SHP77 (cell line): ENCODE results near the gene KIRREL2.
"Not testable (repeated sequence)": the region's sequence is repeated elsewhere in the genome, so short reads cannot be mapped to it uniquely, and the experiment has no call there.

ENCODE experiments used
- DNase-seq, 2 experiments: peaks; one replicate each; lab custom pipeline; 2025; lab: John Stamatoyannopoulos, UW

KIRREL2 gene

DNA sequence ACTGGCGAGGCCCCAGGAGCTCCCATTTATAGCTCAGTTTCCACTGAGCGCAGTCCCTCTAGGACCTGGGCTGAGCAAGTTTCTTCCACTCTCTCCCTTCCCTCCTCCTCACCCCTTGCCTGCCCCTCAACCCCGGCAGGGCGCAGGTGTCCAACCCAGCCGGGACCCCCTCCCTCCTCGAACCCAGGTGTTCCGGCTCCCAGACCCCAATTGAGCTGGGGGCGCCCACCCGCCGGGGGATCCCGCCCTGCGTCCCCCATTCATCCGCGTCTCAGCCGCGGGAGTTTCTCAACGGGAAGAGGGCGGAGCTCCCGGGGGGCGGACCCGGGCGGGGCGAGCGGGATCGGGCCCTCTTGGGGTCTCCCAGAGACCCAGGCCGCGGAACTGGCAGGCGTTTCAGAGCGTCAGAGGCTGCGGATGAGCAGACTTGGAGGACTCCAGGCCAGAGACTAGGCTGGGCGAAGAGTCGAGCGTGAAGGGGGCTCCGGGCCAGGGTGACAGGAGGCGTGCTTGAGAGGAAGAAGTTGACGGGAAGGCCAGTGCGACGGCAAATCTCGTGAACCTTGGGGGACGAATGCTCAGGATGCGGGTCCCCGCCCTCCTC is at the start of gene KIRREL2:
Gene KIRREL2, plus strand, starts transcription at position 366 of the 604 bp plus-strand sequence. Its CDS starts 209 bp downstream, at position 575.
- no peak for DNase-seq

DNA sequence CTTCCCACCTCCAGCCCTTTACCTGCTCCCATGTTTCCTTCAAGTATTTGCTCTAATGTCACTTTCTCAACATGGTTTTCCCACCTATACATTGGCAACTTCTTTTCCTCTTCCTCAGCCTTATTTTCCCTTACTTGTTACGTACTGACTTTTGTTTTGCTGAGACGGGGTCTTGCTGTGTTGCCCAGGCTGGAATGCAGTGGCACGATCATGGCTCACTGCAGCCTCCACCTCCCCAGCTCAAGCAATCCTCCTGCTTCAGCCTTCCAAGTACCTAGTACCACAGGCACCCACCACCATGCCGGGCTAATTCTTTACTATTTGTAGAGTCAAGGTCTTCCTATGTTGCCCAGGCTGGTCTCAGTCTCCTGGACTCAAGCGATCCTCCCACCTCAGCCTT is 49.1 kb upstream of the KIRREL2 start:
- no peak for DNase-seq

DNA sequence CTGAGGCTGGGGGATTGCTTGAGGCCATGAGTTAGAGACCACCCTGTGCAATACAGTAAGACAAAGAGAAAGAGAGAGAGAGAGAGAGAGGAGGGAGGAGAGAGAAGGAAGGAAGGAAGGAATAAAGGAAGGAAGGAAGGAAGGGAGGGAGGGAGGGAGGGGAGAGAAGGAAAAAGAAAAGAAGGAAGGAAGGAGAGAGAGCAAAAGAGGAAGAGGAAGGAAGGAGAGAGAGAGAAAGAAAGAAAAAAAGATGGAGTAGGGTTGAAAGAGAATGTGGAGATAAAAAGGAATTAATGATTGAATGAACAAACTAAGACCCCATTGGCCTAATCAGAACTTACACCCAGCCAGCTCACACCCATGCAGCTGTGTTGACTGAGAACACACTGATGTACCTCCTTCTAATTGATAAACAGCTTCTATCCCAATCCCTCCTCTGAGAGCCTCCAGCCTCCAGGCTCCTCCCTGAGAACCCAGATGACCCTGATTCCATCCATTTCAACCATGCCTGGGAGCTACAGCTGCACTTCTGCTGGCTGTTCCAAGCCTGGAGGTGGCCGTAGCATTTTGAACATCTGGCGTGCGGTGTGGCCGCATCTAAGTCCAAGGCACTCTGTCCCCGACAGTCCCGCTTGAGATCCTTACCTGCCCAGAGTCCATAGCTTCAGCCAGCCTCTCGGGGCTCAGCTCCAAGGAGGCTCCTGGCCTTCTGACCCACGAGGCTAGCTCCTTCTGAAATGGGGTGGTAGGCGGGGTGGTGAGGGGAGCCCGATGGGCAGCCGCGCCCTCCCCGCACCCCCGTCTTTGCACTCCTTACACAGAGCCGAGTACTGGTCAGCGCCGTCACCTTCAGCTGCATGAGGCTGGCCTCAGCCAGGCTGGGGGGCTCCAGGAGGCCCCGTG is 45.1 kb upstream of the KIRREL2 start:
- DNase-seq, result no peak

DNA sequence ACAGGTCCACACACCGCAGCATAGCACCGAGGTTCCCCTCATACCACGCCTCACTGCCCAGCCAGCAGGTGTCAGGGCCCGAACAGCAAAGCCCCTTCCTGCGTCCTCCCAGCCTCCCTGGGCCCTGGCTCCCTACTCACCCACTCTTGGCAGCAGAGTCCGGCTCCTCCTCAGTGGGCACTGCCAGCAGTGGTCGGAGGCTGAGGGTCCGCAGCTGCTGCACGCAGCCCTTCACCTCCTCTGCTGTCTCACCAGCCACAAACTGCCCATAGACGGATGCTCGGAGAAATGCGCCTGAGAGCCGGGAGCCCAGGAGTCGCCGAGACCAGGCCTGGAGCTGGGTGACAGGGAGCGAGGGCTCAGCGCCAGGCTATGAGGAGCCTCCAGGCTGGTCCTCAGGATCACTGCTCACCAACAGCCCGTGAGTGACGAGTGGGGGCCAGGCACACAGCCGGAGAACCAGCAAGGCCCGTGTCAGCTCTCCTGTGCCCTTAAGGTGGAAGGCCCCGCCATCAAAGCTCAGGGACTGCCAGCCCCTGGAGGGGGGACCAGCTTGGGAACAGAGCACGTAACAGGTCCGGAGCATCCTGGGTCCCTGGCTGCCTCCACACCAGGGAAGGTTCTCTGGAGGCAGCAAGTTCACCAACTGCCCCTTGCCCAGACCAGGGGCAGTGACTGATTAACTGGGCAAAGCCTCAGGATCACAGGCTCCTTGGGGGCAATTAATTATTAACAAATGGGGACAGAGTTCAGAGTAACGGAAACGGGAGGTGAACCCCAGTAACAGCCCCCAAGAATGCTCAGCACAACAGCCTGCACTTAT is 44.3 kb upstream of the KIRREL2 start, which contains the start of gene PRODH2:
Gene PRODH2, minus strand, starts transcription at position 626 of the 823 bp plus-strand sequence. Its CDS starts 40 bp downstream, at position 586.
- DNase-seq, result no peak

DNA sequence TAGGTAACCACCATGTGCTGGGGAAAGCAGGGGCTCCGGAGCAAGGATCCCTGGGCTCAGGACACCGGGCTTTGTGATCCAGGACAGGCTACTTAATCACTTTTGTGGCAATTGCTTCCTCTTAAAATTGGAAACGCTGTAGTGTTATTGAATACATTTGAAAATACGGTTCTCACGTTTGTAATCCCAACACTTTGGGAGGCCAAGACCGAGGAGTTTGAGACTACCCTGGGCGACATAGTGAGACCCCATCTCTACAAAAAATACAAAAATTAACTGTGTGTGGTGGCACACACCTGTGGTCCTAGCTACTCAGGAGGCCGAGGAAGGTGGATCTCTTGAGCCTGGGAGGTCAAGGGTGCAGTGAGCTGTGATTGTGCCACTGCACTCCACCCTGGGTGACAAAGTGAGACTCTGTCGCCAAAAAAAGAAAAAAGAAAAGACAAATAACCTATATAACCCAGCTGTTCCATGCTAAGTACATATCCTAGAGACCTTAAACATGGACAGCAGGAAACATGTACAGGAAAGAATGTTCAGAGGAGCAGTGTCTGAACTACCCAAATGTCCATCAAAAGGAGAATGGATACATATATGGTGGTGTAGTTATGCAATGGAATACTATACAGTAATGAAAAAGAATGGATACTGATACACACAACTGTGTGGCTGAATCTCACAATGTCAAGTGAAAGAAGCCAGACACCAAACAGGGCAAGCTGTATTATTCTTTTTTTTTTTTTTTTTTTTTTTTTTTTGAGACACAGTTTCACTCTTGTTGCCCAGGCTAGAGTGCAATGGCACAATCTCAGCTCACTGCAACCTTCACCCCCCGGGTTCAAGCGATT is 43.4 kb upstream of the KIRREL2 start:
- no peak for DNase-seq

DNA sequence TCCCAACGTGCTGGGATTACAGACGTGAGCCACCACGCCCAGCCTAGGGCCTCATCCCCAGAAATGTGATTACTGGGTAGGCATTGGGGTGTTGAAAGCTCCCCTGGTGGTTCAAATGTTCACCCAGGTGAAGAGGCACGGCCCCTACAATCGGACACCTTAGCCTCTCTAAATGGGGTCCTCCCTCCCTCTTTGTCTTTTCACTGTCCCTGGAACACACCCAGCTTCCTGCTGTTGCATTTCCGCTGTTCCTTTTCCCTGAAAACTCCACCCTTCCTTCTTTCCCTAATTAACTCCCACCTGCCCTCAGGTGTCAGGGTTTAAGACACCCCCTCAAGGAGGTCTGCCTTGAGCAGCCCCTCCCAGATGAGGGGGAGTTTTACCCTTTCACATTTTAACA is 40.4 kb upstream of the KIRREL2 start:
- no peak for DNase-seq

DNA sequence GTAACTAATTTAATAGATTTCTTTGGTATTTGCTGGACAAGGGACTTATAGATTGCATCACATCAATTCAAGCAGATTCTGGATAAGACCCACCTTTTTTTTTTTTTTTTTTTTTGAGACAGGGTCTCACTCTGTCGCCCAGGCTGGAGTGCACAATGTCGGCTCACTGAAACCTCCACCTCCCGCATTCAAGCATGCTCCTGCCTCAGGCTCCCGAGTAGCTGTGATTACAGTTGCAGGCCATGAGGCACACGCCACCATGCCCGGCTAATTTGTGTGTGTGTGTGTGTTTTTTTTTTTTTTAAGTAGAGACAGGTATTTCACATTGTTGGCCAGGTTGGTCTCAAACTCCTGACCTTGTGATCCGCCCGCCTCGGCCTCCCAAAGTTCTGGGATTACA is 39.9 kb upstream of the KIRREL2 start:
- no peak for DNase-seq

DNA sequence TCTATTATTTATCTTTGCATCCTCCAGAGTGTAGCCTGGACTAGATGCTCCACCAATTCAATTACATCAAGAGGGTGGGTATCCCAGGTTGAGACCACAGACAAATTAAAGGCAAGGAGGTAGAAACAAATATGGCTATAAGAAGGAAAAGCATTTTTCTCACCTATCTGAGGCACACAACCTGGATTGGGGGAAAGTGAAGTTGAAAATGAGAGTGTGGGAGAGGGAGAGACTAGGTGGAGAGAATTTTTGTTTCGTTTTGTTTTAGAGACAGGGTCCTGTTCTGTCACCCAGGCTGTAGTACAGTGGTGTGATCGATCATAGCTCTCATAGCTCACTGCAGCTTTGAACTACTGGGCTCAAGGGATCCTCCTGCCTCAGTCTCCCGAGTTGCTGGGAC is 38.3 kb upstream of the KIRREL2 start:
- no peak for DNase-seq

DNA sequence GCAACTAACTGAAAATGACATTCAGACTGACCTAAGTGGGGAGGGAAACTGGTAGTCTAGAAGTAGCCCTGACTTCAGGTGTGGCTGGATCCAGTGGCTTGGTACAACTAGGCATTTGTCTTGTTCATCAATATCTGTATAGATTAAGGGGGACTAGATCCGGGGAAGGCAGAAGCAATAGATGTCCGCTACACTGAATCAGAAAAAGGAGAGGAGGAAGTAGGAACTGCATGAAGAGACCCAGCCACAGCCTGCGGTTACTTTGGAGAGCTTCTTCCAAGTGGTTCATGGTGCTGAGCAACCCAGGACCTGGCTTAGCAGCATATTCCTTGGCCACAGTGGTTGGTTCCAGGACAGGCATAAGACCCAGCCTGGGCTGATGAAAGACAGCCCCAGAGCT is 34.1 kb upstream of the KIRREL2 start:
- no peak for DNase-seq

DNA sequence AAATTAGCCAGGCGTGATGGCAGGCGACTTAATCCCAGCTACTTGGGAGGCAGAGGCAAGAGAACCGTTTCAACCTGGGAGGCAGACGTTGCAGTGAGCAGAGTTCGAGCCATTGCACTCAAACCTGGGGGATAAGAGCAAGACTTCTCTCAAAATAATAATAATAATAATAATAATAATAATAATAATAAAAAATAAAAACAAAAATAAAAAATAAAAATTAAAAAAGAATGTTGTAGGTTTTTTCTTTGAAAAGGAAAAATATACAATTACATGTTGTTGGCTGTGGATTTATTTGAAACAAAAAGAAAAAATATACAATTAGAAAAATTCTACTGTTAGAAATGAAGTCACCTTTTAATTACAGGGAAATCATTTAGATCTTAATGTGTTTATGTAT is 32.6 kb upstream of the KIRREL2 start:
- no peak for DNase-seq

DNA sequence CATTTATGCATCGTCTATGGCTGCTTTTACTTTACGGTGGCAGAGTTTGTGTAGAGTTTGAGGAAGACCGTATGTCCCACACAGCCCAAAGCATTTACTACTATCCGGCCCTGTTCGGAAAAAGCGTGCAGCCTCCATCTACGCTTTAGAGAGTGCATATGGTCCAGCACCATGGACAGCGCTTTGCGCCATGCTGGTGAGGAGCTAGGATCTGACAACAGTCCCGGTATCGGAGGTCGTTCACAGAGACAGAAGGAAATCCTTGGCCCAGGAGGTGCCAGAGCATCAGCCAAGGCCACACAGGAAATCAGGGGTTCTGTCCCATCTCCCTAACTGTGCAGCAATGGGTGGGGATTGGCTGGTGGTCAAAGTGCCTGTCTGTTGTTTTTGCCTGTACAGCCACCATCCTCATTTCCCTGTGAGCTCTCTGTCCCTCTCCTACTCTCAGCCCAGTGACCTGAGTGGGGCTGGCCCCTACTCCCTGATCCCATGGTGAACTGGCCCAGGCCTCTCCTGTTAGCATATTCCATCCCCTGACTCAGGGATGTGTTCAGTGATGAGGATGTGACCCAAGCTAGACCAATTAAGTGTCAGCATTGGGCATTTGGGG is 27.9 kb upstream of the KIRREL2 start:
- DNase-seq, result no peak

DNA sequence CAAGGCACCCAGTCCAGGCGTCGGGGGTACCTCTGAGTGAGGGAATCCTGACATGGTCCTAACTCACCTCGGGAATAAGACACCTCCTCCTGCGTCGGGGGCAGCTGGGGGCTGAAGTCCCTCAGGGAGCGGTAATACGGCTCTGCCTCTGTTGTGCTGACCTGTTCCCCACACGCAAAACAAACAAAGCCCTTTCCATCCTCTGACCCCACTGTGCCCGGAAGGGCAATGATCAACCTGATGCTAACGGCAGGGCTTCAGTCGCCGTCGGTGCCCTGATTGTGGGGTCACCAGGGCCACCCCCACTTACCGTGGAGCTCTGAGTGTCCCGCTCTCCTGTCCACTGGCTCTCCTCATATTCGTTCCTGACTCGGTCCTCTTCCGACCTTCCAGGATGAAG is 25.7 kb upstream of the KIRREL2 start:
- DNase-seq, result no peak

DNA sequence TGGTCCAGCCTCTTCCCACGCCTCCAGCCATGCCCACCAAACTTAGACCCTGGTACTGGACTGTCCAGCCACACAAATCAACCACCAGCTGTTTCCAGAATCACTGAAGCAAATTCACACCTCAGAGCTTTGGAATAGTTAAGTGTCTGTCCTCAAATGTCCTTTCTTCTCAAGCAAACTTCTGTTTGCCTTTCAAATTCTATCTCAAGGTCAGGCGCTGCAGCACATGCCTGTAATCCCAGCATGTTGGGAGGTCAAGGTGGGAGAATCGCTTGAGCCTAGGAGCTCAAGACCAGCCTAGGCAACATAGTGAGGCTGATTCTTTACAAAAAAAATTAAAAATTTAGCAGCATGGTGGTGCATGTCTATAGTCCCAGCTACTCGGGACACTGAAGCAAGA is 24.7 kb upstream of the KIRREL2 start:
- no peak for DNase-seq

DNA sequence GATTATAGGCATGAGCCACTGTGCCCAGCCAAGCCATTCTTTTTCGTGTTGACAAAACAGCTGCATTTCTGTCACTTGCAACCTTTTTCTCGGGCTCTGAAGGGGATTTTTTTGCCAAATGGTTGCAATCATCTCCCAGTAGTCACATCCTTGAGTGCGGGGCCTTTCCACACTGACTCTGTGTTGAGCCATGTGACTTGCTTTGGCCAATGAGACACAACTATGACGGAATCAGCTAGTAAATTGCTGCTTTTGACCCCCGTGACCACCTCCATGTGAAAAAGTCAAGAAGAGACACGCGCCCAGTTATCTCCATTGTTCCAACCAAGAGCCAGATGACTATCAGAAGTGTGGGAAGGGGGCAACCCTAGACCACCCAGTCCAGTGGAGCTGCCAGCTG is 22.7 kb upstream of the KIRREL2 start:
- DNase-seq, result no peak

DNA sequence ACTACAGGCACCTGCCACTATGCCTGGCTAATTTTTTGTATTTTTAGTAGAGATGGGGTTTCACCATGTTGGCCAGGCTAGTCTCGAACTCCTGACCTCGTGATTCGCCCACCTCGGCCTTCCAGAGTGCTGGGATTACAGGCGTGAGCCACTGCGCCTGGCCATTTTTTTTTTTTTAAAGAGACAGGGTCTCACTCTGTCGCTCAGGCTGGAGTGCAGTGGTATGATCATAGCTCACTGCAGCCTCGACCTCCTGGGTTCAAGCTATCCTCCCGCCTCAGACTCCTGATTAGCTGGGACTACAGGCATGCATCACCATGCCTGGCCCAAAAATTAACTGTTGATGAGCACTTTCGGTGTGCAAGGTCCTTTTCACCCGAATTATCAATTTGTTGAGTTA is 20.6 kb upstream of the KIRREL2 start:
- DNase-seq, result not testable (repeated sequence)

DNA sequence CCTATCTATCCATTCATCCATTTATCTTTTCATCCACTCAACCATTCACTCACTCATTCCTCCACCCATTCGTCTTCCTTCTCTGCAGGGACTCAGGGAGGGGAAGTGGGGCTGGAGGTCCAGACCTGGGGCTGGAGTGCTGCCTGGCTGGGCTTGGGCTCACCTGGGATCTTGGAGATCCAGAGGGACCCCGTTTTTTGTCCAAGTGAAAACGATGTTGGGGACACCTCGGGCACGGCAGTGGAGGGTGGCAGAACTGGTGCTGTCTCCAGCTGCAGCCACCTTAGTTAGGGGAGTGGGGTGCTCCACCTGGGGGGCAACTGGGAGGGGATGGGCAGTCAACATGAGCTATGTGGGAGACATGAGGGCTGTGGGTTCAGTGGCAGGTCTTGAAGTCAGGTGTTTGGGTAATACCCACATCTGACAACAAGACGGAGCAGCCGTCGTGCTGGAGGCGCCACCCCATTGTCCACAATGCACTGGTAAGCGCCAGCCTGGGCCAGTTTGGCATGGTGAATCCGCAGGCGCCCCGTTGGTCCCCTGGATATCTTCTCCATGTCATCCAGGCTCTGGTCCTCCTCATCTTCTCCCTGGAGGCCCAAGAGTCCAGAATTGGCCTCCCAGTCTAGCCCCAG is 14.6 kb upstream of the KIRREL2 start:
- no peak for DNase-seq

DNA sequence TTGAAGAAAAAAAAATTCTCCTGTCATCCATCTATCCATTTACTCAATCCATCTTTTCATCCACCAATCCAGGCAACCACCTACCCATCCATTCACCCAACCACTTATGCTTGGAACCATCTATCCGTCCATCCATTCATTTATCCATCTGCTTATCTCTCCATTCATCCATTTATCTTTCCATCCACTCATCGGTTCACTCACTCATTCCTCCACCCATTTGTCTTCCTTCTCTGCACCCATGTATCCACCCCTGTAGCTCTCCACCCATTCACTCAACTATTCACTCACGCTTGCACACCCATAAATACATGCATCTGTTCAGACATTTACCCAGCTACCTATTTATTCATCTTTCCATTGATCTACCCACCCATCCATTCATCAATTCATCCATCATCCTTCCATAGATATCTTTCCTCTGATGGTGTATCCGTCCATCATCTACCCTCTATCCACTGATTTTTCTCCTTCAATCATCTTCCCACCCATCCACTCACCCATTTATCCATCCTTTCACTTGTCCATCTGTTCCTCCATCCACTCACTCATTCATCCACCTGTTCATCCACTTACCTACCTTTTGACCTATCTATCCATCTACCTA is 13.9 kb upstream of the KIRREL2 start:
- DNase-seq, result no peak

DNA sequence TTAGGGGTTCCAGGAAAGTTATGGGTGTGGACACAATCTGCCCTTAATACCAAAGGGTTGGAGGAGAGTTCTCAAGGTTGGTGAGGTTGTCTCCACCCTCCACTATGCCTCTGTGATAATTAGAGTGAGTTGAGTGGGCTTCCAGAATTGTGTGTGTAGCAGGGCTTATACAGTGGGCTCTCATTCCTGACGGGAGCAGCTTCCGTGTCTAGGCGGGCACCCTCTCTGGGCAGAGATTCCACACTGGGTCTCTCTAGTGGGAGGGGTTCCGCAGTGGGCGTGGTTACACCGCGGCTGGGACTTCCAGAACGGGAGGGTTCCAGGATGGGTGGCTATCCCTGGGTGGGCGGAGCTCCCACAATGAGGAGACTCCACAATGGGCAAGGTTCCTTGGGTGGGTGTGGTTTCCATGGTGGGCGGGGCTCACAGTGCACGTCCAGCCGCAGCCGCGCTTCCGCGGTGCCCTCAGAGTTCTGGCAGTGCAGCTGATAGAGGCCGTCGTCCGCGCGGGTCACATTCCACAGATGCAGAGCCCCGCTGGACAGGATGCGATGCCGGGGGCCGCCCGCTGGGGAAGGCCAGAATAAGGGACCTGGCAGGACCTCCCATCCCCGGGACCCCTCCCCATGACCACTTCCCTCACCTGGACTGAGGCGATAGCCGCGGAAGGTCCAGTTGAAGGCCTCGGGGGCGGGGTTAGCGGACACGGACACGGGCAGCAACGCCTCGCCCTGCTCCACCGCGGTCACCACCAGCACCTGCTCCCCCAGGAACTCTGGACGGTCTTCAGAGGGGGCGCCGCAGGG is 12.8 kb upstream of the KIRREL2 start:
- no peak for DNase-seq

DNA sequence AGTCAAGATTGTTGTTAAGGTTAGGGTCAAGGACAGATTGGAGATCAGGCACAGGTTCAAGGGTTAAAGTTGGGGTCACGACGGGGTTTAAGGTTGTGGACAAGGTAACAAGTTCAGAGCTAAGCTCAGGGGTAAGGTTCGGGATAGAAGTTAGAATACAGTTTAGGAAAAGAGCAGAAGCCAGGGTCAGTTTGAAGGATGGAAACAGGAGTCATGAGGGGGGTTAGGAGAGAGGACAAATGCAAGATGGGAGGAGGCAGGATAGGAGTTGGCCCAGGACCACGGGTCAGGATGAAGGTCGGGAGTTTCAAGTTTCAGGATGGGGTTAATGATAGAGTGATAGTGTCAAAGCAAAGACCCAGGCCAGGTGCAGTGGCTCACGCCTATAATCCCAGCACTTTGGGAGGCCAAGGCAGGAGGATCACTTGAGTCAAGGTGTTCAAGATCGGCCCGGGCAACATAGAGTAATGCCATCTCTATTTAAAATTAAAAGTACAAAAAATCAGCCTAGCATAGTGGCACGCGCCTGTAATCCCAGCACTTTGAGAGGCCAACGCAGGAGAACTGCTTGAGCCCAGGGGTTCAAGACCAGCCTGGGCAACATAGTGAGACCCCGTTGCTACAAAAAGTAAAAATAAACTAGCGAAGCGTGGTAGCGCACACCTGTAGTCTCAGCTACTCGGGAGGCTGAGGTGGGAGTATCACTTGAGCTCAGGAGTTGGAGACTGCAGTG is 12.1 kb upstream of the KIRREL2 start:
- no peak for DNase-seq
